ENCODE results near the gene ODC1.
"Not testable (repeated sequence)": the region's sequence is repeated elsewhere in the genome, so short reads cannot be mapped to it uniquely, and the experiment has no call there.

Gene ODC1

DNA sequence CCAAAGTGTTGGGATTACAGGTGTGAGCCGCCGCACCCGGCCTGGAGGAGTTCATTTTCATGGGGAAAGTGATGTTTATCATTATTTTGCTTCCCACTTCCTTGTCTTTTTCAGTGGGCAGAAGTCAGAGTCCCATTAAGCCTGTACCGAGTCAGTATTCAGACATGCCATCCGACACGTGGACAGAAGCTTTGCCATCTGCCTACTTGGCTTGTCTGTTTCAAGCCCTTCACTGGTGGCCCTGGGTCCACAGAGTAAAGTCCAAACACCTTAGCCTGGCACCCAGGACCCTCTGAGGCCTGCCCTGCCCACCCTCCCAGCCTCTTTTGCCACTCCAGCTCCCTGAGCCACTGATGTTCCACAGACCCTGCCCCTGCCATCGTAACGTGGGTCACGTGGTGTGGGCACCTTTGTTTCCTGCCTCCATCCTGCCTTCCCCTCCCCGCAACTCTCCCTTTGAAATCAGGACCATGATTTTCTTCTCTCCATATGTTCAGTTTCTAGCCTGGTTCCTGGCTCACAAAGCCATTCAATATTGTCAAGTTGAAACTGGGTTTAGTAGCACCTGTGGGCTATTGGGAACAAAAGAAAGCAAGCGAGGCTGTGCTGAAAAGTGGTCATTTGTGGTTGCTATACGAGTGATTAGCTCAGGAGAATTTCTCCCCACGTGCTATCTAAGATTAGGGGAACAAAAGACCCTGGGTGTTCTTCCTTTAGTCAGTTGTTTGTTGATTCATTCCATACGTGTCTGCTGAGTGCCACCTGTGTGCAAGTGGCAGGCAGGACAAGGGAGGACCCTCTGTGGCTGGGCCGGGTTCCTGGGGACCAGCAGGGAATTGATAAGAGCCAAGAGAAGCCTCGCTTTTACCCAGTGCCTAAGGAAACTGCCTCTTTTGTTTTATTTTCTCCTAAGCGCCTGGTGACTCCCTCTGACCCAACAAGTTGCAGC is 5.1 kb upstream of the ODC1 start:
- no peak for DNase-seq (ENCODE audit: low read depth, low spot score)

DNA sequence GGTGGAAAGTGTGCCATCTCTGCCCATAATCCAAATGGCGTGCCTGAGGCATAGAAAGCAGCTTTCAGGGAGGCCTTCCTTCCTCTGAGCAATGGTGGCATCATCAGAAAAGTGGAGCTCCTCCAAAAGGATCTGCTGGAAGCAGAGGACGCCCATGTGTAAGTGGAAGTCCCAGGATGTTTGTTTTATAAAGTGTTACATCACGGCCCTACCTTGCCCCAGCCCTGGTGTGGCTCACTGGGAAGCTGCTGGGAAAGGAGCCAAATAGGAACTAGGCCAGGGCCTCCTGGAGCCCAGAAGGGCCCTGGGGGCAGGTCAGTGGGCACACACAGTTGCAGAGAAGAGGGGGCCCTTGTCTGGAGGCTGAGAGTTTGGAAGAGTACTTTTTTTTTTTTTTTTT is 4.2 kb upstream of the ODC1 start:
- no peak for DNase-seq (ENCODE audit: low read depth, low spot score)

DNA sequence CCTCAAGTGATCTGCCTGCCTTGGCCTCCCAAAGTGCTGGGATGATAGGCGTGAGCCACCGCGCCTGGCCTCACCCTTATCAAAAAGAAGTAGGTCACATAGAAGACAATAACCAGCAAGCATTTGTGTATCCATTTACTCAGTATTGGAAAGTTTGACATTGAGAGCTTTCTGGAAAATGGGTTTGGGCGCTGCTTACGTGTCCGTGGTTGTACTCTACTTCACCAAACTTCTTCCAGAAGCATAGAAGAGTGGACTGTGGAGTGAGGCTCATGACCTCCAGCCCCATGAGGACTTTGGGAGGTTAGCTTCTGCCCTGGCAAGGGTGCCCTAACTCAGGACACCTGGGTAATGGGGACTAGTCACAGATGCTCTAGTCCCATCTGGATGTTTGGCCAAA is 3.7 kb upstream of the ODC1 start:
- DNase-seq (ENCODE audit: low read depth, low spot score): no peak

DNA sequence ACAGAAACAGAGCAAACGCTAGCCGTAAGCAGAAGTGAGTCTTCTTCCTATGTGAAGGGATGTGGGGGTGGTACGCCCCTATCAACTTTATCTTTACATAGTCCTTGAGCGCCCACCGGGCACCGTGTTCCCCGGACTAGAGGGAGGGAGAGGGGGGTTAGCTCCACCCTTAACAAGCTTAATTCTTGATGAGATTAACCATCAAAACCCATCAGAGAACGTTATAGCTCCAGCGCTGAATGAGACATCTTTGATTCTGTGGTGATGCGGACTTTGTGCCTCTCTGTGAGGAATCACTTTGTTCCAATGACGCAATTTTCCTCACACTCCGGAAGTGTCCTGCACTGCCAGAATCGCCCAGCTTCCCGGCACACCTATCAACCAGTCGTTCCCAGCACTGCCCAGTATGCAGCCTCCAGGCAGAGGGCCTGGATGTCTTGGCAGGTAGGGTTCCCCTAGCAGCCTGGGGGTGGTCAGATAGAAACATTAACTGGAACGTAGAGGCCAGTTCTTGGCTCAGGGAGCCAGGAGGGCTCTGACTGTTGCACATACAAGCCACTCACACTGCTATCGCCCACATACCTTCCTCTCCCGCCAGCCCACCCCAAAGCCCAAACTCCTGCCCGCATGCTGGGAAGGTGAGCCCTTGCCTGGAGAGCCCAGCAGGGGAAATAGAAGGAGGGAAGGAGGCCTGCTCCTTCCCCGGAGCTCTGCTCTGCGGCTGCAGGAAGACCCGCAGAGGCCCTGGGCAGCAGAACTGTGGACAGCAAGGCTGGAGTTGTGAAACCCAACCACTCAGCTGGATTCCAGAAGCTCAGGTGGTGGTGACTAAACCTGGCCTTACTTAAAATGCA is 1.9 kb upstream of the ODC1 start:
- DNase-seq (ENCODE audit: low read depth, low spot score): no peak

DNA sequence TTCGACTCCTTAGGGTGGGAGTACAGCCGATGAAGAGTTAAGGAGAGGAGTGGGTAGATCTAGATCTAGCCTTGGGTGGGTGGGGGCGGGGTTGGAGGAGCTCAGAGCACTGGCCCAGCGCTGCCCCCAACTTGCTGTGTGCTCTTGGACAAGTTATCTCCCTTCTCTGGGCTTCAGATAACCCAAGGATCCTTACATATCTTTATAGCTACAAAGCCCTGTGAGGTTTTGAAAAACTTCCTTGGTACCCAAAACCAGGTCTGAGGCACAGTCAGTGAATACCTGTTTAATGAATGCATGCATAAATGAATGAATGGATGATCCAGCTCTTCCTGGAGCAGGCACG is 1.3 kb upstream of the ODC1 start:
- DNase-seq (ENCODE audit: low read depth, low spot score): no peak

DNA sequence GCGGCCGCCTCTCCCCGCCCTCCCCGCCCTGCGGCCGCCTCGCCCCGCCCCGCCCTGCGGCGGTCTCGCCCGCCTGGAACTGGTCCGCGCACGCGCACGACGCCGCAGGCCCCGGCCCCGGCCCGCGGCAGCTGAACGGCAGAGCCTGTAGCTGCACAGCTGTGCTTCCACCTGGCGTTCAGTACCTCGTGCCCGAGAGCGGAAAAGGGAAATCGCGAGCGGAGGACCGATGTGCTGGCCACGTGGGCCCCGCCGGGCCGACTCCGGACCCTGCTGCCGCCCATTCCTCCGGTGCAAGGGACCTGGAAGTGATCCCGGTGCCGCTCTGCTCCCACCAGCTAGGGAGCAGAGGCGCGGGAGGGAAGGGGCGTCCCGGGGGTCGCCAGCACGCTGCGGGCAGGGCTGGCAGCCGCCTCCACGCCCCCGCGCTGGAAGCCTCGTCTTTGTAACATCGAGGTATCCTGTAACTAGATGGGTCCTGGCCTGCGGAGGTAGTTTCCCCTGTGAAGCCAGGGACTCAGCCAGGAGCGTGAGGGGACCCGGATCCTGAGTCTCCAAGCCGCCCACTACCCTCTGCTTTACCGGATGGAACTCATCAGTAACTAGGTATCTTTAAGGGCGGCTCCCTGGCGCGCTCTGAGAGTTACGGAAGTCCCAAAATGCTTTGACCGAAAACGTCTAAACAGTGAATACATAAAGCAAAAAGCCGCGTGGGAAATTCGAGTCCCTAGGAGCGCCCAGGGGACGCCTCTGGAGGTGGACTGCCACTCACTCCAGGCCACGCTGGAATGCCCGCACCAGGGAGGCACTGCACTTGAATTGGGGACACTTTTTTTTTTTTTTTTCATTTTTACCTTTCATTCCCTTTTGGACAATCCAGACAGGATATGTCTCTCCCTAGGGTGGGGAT is 704 bp upstream of the ODC1 start:
- no peak for DNase-seq (ENCODE audit: low read depth, low spot score)

DNA sequence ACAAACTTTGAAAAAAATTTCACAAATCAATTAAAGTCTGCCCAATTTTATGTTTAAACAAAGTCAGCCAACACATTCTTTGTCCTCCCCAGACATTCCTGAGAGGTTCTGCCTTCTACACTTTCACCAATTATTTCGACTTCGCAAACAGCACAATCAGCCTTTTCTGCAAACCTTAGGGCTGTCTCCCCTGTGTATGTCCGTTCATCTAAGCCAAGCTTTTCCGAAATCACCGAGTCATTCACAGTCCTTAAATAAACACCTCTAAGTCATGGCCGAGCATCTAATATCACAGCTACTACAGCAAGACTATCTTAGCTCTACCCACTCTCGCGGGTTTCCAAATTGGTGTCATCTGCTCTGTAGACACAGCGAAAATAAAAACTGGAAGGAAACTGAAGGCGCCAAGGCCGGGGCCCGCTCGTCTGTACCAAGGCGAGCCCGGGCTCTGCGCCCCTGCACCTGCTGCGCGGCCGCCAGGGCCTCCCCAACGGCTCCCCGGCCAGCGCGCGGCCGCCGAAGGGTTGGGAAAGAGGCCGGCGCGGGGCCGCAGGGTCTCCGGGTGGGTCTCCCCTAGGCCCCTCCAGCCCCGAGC is 730 bp downstream of the ODC1 start:
- no peak for DNase-seq (ENCODE audit: low read depth, low spot score)

DNA sequence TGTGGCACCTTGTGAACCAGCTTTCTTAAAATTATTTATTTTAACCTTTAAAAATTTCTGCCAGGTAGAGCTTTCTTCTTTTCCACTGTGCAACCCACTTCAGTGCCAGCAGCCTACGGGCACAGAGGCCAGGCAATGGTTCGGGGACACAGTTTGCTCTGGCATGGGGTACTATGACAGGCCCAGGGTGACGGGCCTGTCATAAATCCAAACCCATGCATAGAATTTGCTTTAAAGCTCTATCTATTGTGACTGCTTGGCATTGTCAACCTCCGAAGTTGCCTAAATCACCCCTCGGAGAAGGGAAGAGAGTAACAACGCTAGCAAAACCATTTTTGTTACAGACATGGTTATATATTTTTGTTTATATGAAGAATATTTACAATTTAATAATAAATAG is 1.5 kb downstream of the ODC1 start:
- DNase-seq (ENCODE audit: low read depth, low spot score): no peak

DNA sequence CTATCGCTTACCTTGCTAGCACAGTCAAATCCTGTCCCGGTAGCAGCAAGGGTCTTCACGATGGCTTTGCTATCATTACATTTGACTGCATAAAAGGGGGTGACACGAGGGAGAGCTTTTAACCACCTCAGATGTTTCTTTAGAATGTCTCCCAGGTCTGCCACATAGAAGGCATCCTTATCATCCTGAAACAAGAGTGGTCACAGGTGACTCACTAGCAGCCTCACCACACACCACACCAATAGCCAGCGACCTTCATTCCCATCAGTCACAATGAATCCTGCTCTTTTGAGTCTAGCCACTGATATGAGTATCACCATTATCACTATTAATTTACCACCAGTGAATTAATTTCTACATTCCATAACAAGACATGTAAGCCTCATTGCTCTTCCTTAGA is 3.7 kb downstream of the ODC1 start:
- DNase-seq (ENCODE audit: low read depth, low spot score): no peak

DNA sequence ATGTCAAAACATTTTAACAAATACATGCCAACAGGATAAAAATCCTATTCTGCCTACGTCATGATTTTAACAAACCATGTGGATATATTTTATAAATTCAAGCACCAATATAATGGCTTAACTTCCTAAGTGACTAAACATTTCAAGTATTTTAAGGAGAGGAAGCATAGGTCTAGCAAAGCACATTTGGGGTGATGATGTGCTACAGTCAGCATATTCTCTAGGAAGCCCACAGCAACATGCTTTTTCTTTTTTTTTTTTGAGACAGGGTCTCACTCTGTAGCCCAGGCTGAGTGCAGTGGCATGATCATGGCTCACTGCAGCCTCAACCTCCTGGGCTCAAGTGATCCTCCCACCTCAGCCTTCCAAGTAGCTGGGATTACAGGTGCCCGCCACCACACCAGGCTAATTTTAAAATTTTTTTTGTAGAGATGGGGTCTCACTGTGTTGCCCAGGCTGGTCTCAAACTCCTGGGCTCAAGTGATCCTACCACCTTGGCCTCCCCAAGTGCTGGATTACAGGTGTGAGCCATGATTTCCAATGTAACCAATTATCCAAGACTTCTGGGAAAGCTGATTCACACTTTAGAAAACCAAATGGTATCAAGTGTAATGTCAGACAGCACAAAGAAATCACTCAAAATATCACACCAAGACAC is 5.5 kb downstream of the ODC1 start:
- DNase-seq (ENCODE audit: low read depth, low spot score): not testable (repeated sequence)

DNA sequence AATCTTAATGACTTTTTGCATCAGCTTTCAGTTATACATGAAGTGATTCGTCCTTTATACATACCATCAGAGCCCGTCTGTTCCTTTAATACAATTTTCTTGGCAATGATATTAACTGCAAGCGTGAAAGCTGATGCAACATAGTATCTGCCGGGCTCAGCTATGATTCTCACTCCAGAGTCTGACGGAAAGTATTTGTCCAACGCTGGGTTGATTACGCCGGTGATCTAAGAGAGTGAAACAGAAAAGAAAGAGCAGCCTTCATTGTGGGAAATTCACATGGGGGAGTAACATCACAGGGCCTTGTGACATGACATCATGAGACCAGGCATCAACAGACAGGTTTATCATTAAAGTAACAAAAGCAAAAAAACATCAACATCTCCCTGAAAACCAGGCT is 6.2 kb downstream of the ODC1 start:
- DNase-seq (ENCODE audit: low read depth, low spot score): no peak

DNA sequence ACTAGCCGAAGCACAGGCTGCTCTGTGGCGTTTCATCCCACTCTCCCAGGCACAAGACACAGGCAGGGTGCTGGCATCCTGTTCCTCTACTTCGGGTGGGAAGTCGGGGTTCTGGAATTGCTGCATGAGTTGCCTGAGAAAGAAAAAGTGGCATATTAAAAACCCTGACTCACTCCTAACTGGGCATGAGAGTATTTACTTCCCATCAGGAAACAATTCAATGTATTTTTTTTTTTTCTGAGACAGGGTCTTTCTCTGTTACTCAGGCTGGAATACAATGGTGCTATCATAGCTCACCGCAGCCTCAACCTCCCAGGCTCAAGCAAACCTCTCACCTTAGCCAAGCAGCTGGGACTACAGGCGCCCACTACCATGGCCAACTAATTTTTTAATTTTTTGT is 7.4 kb downstream of the ODC1 start:
- no peak for DNase-seq (ENCODE audit: low read depth, low spot score)

DNA sequence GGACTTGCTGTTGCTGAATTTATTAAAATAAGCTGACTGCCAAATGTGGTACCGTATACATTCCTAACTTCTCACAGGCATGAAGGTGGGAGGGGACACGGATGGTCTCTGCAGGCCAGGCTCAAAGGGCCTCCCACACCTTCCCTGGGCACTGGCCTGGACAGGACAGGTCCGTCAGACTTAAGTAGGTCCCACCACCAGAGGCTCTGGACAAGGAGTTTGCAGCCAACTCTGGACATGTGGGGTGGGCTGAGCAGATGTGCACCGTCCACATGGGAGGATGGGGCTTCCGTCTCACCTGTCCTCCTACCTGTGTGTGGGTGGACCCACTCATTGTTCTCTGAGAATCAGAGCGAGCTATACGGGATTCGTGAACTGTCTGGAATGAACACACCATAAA is 8.2 kb downstream of the ODC1 start:
- no peak for DNase-seq (ENCODE audit: low read depth, low spot score)

DNA sequence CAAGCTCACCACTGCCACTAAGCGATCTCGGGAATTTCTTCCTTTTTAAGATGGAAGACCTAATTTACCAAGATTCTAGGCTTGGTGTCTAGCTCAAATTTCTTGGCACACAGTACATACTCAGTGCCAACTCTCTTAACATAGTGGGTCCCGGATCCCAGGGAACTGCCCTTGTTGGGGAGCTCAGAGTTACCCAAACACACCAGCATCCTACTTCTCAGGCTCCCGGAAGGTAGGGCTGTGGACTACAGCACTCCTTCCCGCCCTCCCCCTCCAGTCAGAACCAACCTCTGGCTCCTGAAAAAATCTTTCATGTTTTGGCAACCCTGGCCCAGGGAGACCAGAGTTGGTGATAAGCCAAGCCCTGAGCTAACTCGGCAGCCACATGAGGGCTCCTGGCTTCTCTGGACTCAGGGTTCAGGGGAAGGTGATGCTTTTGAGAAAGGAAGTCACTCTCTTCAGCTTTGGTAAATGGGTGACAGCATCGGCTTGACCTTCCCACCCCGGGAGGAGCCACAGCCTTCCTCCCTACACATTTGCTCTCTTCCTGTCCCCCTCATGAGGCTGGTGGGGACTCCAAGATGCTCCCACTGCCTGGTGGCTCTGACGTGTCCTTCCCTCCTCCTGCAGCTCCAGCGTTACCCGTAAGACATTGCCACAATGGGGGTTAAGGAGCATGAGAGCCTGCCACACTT is 8.8 kb downstream of the ODC1 start:
- DNase-seq (ENCODE audit: low read depth, low spot score): no peak

DNA sequence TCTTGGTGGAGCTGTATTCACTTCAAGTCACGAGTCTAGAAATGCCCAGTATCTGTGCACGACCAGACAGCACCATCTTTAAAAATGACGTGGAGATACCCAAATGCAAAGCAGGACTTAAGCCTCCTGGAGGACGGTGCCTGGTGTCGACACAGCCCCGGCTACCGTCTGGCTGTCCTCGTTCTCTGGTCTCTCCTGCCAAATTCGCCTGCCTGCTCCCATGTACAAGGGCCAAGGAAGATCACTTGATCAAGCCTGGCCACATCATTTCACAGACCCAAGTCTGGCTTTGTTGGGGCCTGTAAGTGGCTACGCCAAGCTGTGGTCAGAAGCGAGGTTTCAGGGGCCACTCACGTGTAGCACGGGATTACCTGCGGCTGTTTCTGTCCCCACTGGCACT is 9.4 kb downstream of the ODC1 start:
- DNase-seq (ENCODE audit: low read depth, low spot score): no peak

DNA sequence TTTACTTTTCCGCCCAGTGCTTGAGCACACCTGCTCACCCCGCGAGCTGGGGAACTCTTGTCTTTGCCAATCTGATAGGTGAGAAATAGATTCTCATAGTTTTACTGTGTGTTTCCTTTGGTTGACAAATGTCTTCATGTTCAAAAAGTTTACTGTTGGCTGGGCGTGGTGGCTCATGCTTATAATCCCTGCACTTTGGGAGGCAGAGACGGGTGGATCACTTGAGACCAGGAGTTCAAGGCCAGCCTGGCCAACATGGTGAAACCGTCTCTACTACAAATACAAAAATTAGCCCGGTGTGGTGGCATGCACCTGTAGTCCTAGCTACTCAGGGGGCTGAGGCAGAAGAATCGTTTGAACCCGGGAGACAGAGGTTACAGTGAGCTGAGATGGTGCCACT is 10.3 kb downstream of the ODC1 start:
- DNase-seq (ENCODE audit: low read depth, low spot score): no peak

DNA sequence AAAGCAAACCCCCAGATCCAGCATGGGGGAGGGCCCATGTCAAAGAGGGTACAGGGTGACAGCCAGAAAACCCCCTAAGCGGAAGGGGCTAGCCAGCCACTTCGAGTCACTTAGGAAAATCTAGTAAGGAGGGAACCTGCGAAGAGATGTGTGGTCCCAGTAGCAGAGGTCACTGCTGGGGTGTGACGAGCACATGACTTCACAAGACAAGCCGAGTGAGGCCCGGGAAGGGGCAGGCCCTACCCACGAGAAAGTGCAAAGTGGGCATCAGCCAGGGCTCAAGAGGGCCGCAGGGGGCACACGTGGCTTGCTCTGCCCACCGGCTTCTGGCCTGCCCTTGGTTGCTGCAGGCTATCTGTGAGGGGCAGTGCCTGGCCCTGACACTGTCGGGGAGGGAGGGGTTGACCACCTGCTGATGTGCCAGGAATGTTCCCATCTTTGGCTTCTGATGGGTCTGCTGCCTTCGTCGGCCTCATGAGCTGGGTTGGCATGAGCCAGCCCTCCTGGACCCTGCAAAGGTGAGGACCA is 11.5 kb downstream of the ODC1 start:
- no peak for DNase-seq (ENCODE audit: low read depth, low spot score)

DNA sequence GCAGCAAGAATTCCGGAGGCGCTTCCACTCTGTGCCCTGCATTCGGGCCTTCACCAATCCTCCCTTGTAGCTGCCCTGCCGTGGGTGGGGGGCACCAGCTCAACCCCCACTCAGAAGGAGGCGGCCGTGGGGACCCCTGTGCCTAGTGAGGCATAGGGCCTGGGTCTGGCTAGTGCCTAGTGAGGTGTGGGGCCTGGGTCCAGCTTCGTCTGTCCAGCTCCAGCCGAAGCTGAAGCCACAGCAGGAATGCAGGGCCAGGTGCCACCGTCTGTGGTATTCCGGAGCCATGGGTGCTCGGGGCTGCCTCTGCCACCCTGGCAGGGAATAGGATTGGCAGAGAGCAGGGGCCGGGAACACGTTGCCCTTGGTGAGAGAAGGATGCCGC is 12.3 kb downstream of the ODC1 start:
- no peak for DNase-seq (ENCODE audit: low read depth, low spot score)

DNA sequence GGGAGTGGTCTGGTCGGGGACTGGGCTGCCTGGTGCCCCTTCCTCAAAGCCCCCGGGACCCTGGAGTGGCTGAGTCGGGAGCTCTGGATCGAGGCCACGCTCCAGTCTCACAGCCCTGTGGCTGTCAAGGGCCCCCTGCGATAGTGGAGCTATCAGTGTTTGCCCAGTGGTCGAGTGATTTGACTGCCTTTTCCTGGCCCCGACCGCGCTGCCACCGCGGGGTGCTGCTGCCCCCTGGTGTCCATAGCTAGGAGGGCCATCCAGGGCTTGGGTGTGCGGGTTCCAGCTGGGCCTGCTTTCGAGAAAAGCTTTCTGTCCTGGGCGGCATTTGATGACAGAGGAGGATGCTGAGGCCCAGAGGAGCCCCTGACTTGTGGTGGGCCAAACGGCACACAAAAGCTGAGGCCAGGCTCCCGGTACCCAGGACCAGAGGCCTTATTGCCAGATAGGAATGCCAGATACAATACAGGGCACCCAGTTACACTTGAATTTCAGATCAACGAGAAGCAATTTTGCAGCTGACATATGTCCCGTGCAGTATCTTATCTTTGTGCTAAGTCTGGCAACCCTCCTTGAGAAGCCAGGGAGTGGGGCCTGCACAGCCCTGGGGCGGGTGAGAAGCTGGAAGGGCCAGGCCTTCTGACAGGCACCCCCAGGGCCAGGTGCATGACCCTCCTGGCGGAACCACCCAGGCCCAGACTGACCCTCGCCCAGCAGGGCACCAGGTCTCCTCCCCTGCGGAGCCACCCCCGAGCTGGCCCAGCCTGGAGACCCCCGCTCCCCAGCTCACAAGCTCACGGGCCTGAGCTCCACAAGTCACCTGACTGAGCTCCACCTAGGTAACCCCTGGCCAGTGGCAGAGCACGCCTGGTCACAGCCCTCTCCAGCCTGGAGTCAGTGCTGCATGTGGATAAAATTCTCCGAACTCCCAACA is 13.0 kb downstream of the ODC1 start:
- DNase-seq (ENCODE audit: low read depth, low spot score): no peak
